CD14-positive monocyte (primary cell): ENCODE results near the gene LMAN1. TPM values are rescaled to one million over a fixed set of nuclear protein-coding genes. Genes with fewer than 3 reads are reported as not detected.

Experiments
- DNase-seq, 3 donors: peaks; one replicate each; pipeline ENCODE4 v3.0.0-alpha.2; 2011 to 2022
- H2AFZ ChIP-seq: 2 replicates; pipeline ENCODE4 v1.6.0; 2012; ENCODE audit warnings: mild to moderate bottlenecking, low read depth, low read length, inconsistent platforms; ENCODE audit not compliant: insufficient read depth, poor library complexity, severe bottlenecking
- H3K27ac ChIP-seq, 2 donors: 1 replicate in 1 of 2; 2 replicates in 1 of 2; pipeline ENCODE4 v1.5.1; 2012 to 2013; ENCODE audit warnings: low read length in 2 of 2, control low read depth in 1 of 2, inconsistent platforms in 1 of 2, low read depth in 1 of 2, mild to moderate bottlenecking in 1 of 2
- H3K27me3 ChIP-seq, 2 donors: one replicate each; pipeline versions ENCODE4 v1.6.0 to v1.6.1; 2011 to 2013; ENCODE audit warnings: low read length in 2 of 2; ENCODE audit not compliant: control insufficient read depth in 2 of 2, insufficient read depth in 2 of 2
- H3K36me3 ChIP-seq, 2 donors: replicated peaks in 1 of 2; 1 replicate in 1 of 2; 2 replicates in 1 of 2; pipeline versions ENCODE4 v1.5.1 to v1.6.1; 2012 to 2013; ENCODE audit warnings: low read length in 2 of 2, control low read depth in 1 of 2, inconsistent platforms in 1 of 2, mild to moderate bottlenecking in 1 of 2; ENCODE audit not compliant: insufficient read depth in 2 of 2, control insufficient read depth in 1 of 2
- H3K4me1 ChIP-seq, 2 donors: 1 replicate in 1 of 2; 2 replicates in 1 of 2; pipeline versions ENCODE4 v1.5.1 to v1.6.1; 2012 to 2013; ENCODE audit warnings: low read length in 2 of 2, control low read depth in 1 of 2, inconsistent platforms in 1 of 2, mild to moderate bottlenecking in 1 of 2, moderate library complexity in 1 of 2; ENCODE audit not compliant: insufficient read depth in 2 of 2, control insufficient read depth in 1 of 2
- H3K4me2 ChIP-seq: replicated peaks from 2 replicates; pipeline ENCODE3; 2012; ENCODE audit warnings: low read length, moderate library complexity, mild to moderate bottlenecking; ENCODE audit not compliant: poor library complexity, severe bottlenecking; ENCODE audit errors: extremely low read depth
- H3K4me3 ChIP-seq, 3 experiments: fragments of 200-600 bp in 1 of 3; sonication (generic) in 1 of 3; replicated peaks in 1 of 3; 1 replicate in 2 of 3; 2 replicates in 1 of 3; pipeline ENCODE4 v1.5.1; 2011 to 2013; ENCODE audit warnings: low read length in 3 of 3, mild to moderate bottlenecking in 3 of 3, control low read depth in 2 of 3, low read depth in 2 of 3, inconsistent platforms in 1 of 3, moderate library complexity in 1 of 3
- H3K79me2 ChIP-seq: 2 replicates; pipeline ENCODE4 v1.6.0; 2012; ENCODE audit warnings: mild to moderate bottlenecking, control low read depth, inconsistent platforms, low read length, moderate library complexity; ENCODE audit not compliant: insufficient read depth
- H3K9ac ChIP-seq: 2 replicates; pipeline ENCODE4 v1.6.0; 2017; ENCODE audit warnings: low read length, mild to moderate bottlenecking; ENCODE audit not compliant: insufficient read depth, poor library complexity, severe bottlenecking
- H3K9me3 ChIP-seq, 2 donors: replicated peaks in 1 of 2; 1 replicate in 1 of 2; 2 replicates in 1 of 2; pipeline versions ENCODE4 v1.5.1 to v1.6.1; 2012 to 2013; ENCODE audit warnings: low read length in 2 of 2, control low read depth in 1 of 2; ENCODE audit not compliant: control insufficient read depth in 1 of 2, insufficient read depth in 1 of 2
- H4K20me1 ChIP-seq: 2 replicates; pipeline ENCODE4 v1.6.0; 2012; ENCODE audit warnings: mild to moderate bottlenecking, low read length, control low read depth, moderate library complexity; ENCODE audit not compliant: insufficient read depth
- H3K27ac Mint-ChIP-seq, 7 donors: one replicate each; pipeline ENCODE4 v1.8.0; 2020; ENCODE audit warnings: mild to moderate bottlenecking in 7 of 7, mixed read lengths in 7 of 7, moderate library complexity in 6 of 7, inconsistent platforms in 2 of 7
- H3K27me3 Mint-ChIP-seq, 3 donors: one replicate each; pipeline ENCODE4 v1.8.0; 2021 to 2022; ENCODE audit warnings: low read depth in 3 of 3, mild to moderate bottlenecking in 3 of 3, mixed read lengths in 3 of 3, moderate library complexity in 3 of 3, inconsistent platforms in 1 of 3
- H3K36me3 Mint-ChIP-seq, 2 donors: one replicate each; pipeline ENCODE4 v1.8.0; 2020; ENCODE audit warnings: mixed read lengths in 2 of 2, inconsistent platforms in 1 of 2, mild to moderate bottlenecking in 1 of 2
- H3K4me1 Mint-ChIP-seq: one replicate; pipeline ENCODE4 v1.8.0; 2020; ENCODE audit warnings: mild to moderate bottlenecking, mixed read lengths
- H3K4me3 Mint-ChIP-seq, 2 donors: one replicate each; pipeline ENCODE4 v1.8.0; 2020; ENCODE audit warnings: mild to moderate bottlenecking in 2 of 2, mixed read lengths in 2 of 2, moderate library complexity in 1 of 2
- H3K9me3 Mint-ChIP-seq, 7 donors: one replicate each; pipeline ENCODE4 v1.8.0; 2020 to 2022; ENCODE audit warnings: mixed read lengths in 7 of 7, mild to moderate bottlenecking in 6 of 7, moderate library complexity in 6 of 7, inconsistent platforms in 2 of 7
- CTCF ChIP-seq: fragments of 200-600 bp; IDR thresholded peaks from one replicate; pipeline ENCODE4 v1.8.0; 2022; ENCODE audit warnings: antibody characterized with exemption, mild to moderate bottlenecking
- WGBS: methylation state at CpG from one replicate; pipeline ENCODE4 v1.1.5; 2013; ENCODE audit warnings: missing lambda C conversion rate; ENCODE audit not compliant: insufficient coverage; 5-methylcytosine and 5-hydroxymethylcytosine counted together
- intact Hi-C, 2 donors: fragments of 100-400 bp; cut with micrococcal nuclease; formaldehyde crosslinking; loops; one replicate each; pipeline versions ENCODE4 v1.15.0 to v1.15.1; 2023
- polyA plus RNA-seq, 3 donors: library from polyadenylated mRNA; depleted of rRNA in 1 of 3; unstranded in 2 of 3; stranded (reverse) in 1 of 3; fragments of 300-500 nt in 2 of 3; fragments of >200 nt in 1 of 3; fragmentation: Illumina TruSeq in 2 of 3; gene quantifications; 1 replicate in 2 of 3; 2 replicates in 1 of 3; pipeline ENCODE4 v1.2.3, GENCODE V29; 2012 to 2021

The LMAN1 gene
- polyA plus RNA-seq, 3 donors, result 4.7 to 10.9 (median 7.6) TPM

GRCh38 chr18:59318460-59319050 lies 40.5 kb downstream of the LMAN1 start, which contains the start of gene CPLX4:
Gene CPLX4, minus strand, starts transcription at chr18:59318649. Its CDS starts 187 bp downstream, at chr18:59318462.
- no peaks in the 10 kb centered on the region for H3K9me3 Mint-ChIP-seq
- intact Hi-C loops, result no loop called here

GRCh38 chr18:59311631-59312030 lies 47.4 kb downstream of the LMAN1 start:
- no peak overlapping the region for H3K4me2 ChIP-seq

More at GRCh38 chr18:59318460-59319050, 40.5 kb downstream of the LMAN1 start, which contains the start of gene CPLX4:
- TF ChIP-seq CTCF, result no peak
- H3K36me3 ChIP-seq, result no peaks in the 10 kb centered on the region
- H3K27me3 Mint-ChIP-seq, result peaks cover 7 to 11% (median 8%) of the 10 kb centered on the region in 3 donors
- no peak within 1 kb of the TSS for H3K27ac Mint-ChIP-seq
- H3K27ac ChIP-seq, result no peak within 1 kb of the TSS
- H3K4me2 ChIP-seq, result no peak within 1 kb of the TSS
- H4K20me1 ChIP-seq, result no peaks in the 10 kb centered on the region
- no peaks in the 10 kb centered on the region for H3K4me1 Mint-ChIP-seq
- H3K27me3 ChIP-seq, result peaks cover 9 to 10% of the 10 kb centered on the region in 2 donors
- WGBS, result no CpG with 5 or more reads among the region's 4 CpGs
- H3K4me3 ChIP-seq, result no peak within 1 kb of the TSS
- no peak within 1 kb of the TSS for H3K4me3 Mint-ChIP-seq
- no peak within 1 kb of the TSS for H2AFZ ChIP-seq
- no peaks in the 10 kb centered on the region for H3K9me3 ChIP-seq
- H3K79me2 ChIP-seq, result no peaks in the 10 kb centered on the region
- no peaks in the 10 kb centered on the region for H3K36me3 Mint-ChIP-seq
- no peaks in the 10 kb centered on the region for H3K4me1 ChIP-seq
- DNase-seq, result no peak
- no peak within 1 kb of the TSS for H3K9ac ChIP-seq

More at GRCh38 chr18:59311631-59312030, 47.4 kb downstream of the LMAN1 start:
- 91% methylated on average over 1 of the region's 7 CpGs for WGBS
- peaks cover 5% of the 10 kb centered on the region for H3K4me1 Mint-ChIP-seq
- Histone ChIP-seq H3K79me2 (no peaks in the 10 kb centered on the region), H4K20me1 (no peaks in the 10 kb centered on the region), H3K36me3 (no peaks in the 10 kb centered on the region), H3K9ac (no peak overlapping the region), H3K9me3 (no peaks in the 10 kb centered on the region), H3K27ac (no peak overlapping the region), H2AFZ (no peak overlapping the region), H3K27me3 (peaks cover 14 to 30% of the 10 kb centered on the region in 2 donors), H3K4me3 (no peak overlapping the region), H3K4me1 (peaks cover 0 to 3% of the 10 kb centered on the region in 2 donors)
- no peak overlapping the region for H3K27ac Mint-ChIP-seq
- no peak overlapping the region for H3K4me3 Mint-ChIP-seq
- TF ChIP-seq CTCF, result no peak
- no peaks in the 10 kb centered on the region for H3K36me3 Mint-ChIP-seq
- peaks cover 22 to 35% (median 25%) of the 10 kb centered on the region in 3 donors for H3K27me3 Mint-ChIP-seq
- DNase-seq, result no peak
- intact Hi-C loops, result no loop called here
- H3K9me3 Mint-ChIP-seq, result no peaks in the 10 kb centered on the region
